EH (cell line): ENCODE results near the gene SLC38A10.

ENCODE experiments used
- DNase-seq: peaks from one replicate; pipeline ENCODE4 v3.0.0-alpha.2; 2015; ENCODE audit warnings: low read depth

SLC38A10 gene

GRCh38 chr17:81239714-81240555 lies 55.2 kb downstream of the SLC38A10 start:
- DNase-seq, result peak; percentile 39

GRCh38 chr17:81238815-81239713 lies 56.0 kb downstream of the SLC38A10 start, which contains the start of the genes NDUFAF8 and TEPSIN:
TSS of gene NDUFAF8 (plus strand) at chr17:81239318. CDS start at chr17:81239364, 46 bp downstream.
TSS of gene TEPSIN (minus strand) at chr17:81239055. CDS start at chr17:81239033, 22 bp downstream.
- peak; percentile 100 for DNase-seq

GRCh38 chr17:81238490-81238814 lies 56.7 kb downstream of the SLC38A10 start:
- no peak for DNase-seq

GRCh38 chr17:81237591-81238489 lies 57.3 kb downstream of the SLC38A10 start:
- DNase-seq, result no peak

GRCh38 chr17:81236784-81237183 lies 58.3 kb downstream of the SLC38A10 start:
- no peak for DNase-seq

- no peak for DNase-seq
Measured at GRCh38 chr17:81235822-81236740, 59.0 kb downstream of the SLC38A10 start.

- DNase-seq, result no peak
Measured at GRCh38 chr17:81234940-81235821, 59.9 kb downstream of the SLC38A10 start.

GRCh38 chr17:81234506-81234855 lies 60.6 kb downstream of the SLC38A10 start:
- no peak for DNase-seq

- DNase-seq, result no peak
Measured at GRCh38 chr17:81233811-81234505, 61.1 kb downstream of the SLC38A10 start.

GRCh38 chr17:81233316-81233715 lies 61.8 kb downstream of the SLC38A10 start:
- DNase-seq, result no peak

- no peak for DNase-seq
Measured at GRCh38 chr17:81232616-81233241, 62.4 kb downstream of the SLC38A10 start.

- DNase-seq, result no peak
Measured at GRCh38 chr17:81231766-81232581, 63.1 kb downstream of the SLC38A10 start.

- no peak for DNase-seq
Measured at GRCh38 chr17:81231121-81231645, 63.9 kb downstream of the SLC38A10 start.

GRCh38 chr17:81230043-81230820 lies 64.9 kb downstream of the SLC38A10 start:
- DNase-seq, result no peak

GRCh38 chr17:81229666-81229920 lies 65.5 kb downstream of the SLC38A10 start:
- DNase-seq, result no peak

- DNase-seq, result no peak
Measured at GRCh38 chr17:81228834-81229665, 66.1 kb downstream of the SLC38A10 start.
